Upper lobe of left lung (tissue), 4 donors: ENCODE results near the gene HIBADH.

Source experiments
- EP300 ChIP-seq, 4 donors: sonication (generic); formaldehyde crosslinking; IDR thresholded peaks; one replicate each; pipeline ENCODE4 v1.5.1; 2017; ENCODE audit warnings: antibody characterized with exemption in 4 of 4, control low read depth in 2 of 4
- POLR2A ChIP-seq, 4 donors: fragments of 450-650 bp; IDR thresholded peaks; one replicate each; pipeline ENCODE4 v1.5.1; 2016 to 2017; ENCODE audit warnings: antibody characterized with exemption in 4 of 4, mild to moderate bottlenecking in 2 of 4
- TF ChIP-seq, protein P1 (sequence below), 6 experiments: fragments of 450-650 bp in 4 of 6; fragments of 200-600 bp in 2 of 6; sonication (generic) in 2 of 6; IDR thresholded peaks; one replicate each; pipeline ENCODE4 v1.5.1; 2016 to 2019; ENCODE audit warnings: antibody characterized with exemption in 6 of 6

DNA sequence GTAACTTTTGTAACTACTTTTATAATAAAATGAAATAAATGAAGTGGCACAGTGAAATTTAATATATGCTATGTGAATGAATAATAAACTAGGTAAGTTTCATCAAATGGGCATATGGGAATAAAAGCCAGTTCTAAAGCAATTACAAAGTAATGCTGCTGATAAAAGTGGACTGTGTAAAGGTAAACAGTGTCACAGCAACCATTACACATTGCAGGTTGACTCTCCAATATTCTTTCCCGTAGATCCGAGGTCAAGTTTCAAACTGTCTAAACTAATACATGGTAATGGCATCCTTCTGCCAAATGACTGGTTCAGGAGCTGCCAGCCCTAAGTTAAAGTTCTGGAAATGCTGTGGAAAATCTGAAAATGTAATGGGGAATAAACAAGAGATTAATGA is 6.0 kb downstream of the HIBADH start:
- TF ChIP-seq, protein P1, sequence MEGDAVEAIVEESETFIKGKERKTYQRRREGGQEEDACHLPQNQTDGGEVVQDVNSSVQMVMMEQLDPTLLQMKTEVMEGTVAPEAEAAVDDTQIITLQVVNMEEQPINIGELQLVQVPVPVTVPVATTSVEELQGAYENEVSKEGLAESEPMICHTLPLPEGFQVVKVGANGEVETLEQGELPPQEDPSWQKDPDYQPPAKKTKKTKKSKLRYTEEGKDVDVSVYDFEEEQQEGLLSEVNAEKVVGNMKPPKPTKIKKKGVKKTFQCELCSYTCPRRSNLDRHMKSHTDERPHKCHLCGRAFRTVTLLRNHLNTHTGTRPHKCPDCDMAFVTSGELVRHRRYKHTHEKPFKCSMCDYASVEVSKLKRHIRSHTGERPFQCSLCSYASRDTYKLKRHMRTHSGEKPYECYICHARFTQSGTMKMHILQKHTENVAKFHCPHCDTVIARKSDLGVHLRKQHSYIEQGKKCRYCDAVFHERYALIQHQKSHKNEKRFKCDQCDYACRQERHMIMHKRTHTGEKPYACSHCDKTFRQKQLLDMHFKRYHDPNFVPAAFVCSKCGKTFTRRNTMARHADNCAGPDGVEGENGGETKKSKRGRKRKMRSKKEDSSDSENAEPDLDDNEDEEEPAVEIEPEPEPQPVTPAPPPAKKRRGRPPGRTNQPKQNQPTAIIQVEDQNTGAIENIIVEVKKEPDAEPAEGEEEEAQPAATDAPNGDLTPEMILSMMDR (IDR thresholded peaks at IDR 0.05): no peak
- no peak for TF ChIP-seq POLR2A (IDR thresholded peaks at IDR 0.05)
- TF ChIP-seq EP300 (IDR thresholded peaks at IDR 0.05): no peak
